A549 (cell line): ENCODE measurements around the gene TSC22D2. TPM values are rescaled to one million over a fixed set of nuclear protein-coding genes. Genes with fewer than 3 reads are reported as not detected.

Experiments
- ATAC-seq, 2 experiments: fragments of 200-7000 bp in 1 of 2; fragments of >200 bp in 1 of 2; cut with Nextera tagmentation in 1 of 2; cut with Tn5 transposase in 1 of 2; 3 replicates each; pipeline versions ENCODE4 v1.8.0 to v1.9.1; 2018 to 2020; ENCODE audit warnings: mild to moderate bottlenecking in 1 of 2, moderate library complexity in 1 of 2
- CTCF ChIA-PET: fragments of 300-600 bp; sonication (Branson Sonifier 250); formaldehyde crosslinking; extraction: SDS; loops from one replicate; lab custom pipeline; 2021; ENCODE audit warnings: antibody characterized with exemption, inconsistent platforms; lab: Yijun Ruan, JAX
- POLR2A ChIA-PET: fragments of 350-600 bp; formaldehyde crosslinking; extraction: SDS; loops from one replicate; lab custom pipeline; 2021; ENCODE audit warnings: antibody characterized with exemption, inconsistent platforms; lab: Yijun Ruan, JAX
- DNase-seq, 2 experiments: peaks; one replicate each; pipeline versions ENCODE4 v3.0.0 to v3.0.0-alpha.2; 2011 to 2016; ENCODE audit warnings: low read depth in 1 of 2, low spot score in 1 of 2
- FAIRE-seq: peaks from 2 replicates; lab custom pipeline; 2011; peaks lifted over from hg19 to GRCh38; lab: Jason Lieb, UNC
- H3K27ac ChIP-seq, 2 experiments: fragments of >200 bp; sonication (Bioruptor Twin); formaldehyde crosslinking; 3 replicates each; pipeline ENCODE4 v1.5.1; 2016 to 2017
- H3K4me1 ChIP-seq: fragments of >200 bp; sonication (Bioruptor Twin); formaldehyde crosslinking; 3 replicates; pipeline ENCODE4 v1.6.1; 2016
- H3K4me2 ChIP-seq: fragments of >200 bp; sonication (Bioruptor Twin); formaldehyde crosslinking; 3 replicates; pipeline ENCODE4 v1.6.1; 2016
- H3K4me3 ChIP-seq: fragments of >200 bp; sonication (Bioruptor Twin); formaldehyde crosslinking; 3 replicates; pipeline ENCODE4 v1.5.1; 2016
- H3K9me3 ChIP-seq: fragments of >200 bp; sonication (Bioruptor Twin); formaldehyde crosslinking; 3 replicates; pipeline ENCODE4 v1.6.1; 2016
- ESRRA ChIP-seq: fragments of 150-350 bp; IDR thresholded peaks from 2 replicates; pipeline ENCODE4 v1.6.1; 2014; ENCODE audit warnings: mild to moderate bottlenecking, low read length, borderline replicate concordance
- FOSB ChIP-seq: fragments of 250-450 bp; sonication (Bioruptor Pico); IDR thresholded peaks from 2 replicates; pipeline ENCODE4 v1.5.0; 2020; ENCODE audit warnings: mild to moderate bottlenecking, moderate library complexity
- HOXB5 ChIP-seq: fragments of 250-450 bp; sonication (Bioruptor Pico); IDR thresholded peaks from 2 replicates; pipeline ENCODE4 v1.5.0; 2020; ENCODE audit warnings: mild to moderate bottlenecking, moderate library complexity
- JUN ChIP-seq, 2 experiments: fragments of >200 bp; sonication (Bioruptor Twin); formaldehyde crosslinking; IDR thresholded peaks; 2 replicates in 1 of 2; 3 replicates in 1 of 2; pipeline ENCODE4 v1.6.1; 2016 to 2017
- JUNB ChIP-seq: fragments of >200 bp; sonication (Bioruptor Twin); formaldehyde crosslinking; IDR thresholded peaks from 2 replicates; pipeline ENCODE4 v1.6.1; 2016
- KDM1A ChIP-seq: fragments of 200-600 bp; sonication (generic); IDR thresholded peaks from 2 replicates; pipeline ENCODE4 v1.6.1; 2016; ENCODE audit warnings: low read depth, mild to moderate bottlenecking
- KDM5A ChIP-seq: fragments of 200-600 bp; sonication (generic); IDR thresholded peaks from 2 replicates; pipeline ENCODE4 v1.6.1; 2016; ENCODE audit warnings: antibody characterized with exemption, mild to moderate bottlenecking
- MAZ ChIP-seq: fragments of 150-350 bp; IDR thresholded peaks from 2 replicates; pipeline ENCODE4 v1.6.1; 2014; ENCODE audit warnings: antibody characterized with exemption, low read depth, low read length, borderline replicate concordance
- PBX3 ChIP-seq: IDR thresholded peaks from 2 replicates; pipeline ENCODE4 v1.6.1; 2012
- RARB ChIP-seq: fragments of 250-450 bp; sonication (Bioruptor Pico); IDR thresholded peaks from 2 replicates; pipeline ENCODE4 v1.8.0; 2021; ENCODE audit warnings: mild to moderate bottlenecking, moderate library complexity
- SMC3 ChIP-seq: fragments of >200 bp; sonication (Bioruptor Twin); formaldehyde crosslinking; IDR thresholded peaks from 3 replicates; pipeline ENCODE4 v1.6.1; 2018; ENCODE audit warnings: inconsistent platforms
- ZC3H11A ChIP-seq: fragments of 450-650 bp; IDR thresholded peaks from 2 replicates; pipeline ENCODE4 v1.6.1; 2014; ENCODE audit warnings: antibody characterized with exemption, mild to moderate bottlenecking
- WGBS: methylation state at CpG from one replicate; pipeline ENCODE4 v1.1.6; 2017; ENCODE audit errors: missing lambda C conversion rate; 5-methylcytosine and 5-hydroxymethylcytosine counted together
- polyA plus RNA-seq, 4 experiments: library from polyadenylated mRNA; depleted of rRNA in 3 of 4; stranded (reverse); fragments of >200 nt; fragmentation: RNase III in 1 of 4; extraction: RNeasy Plus Mini Kit Qiagen cat#74134 plus additional on column Dnase treatment in 1 of 4; gene quantifications; 2 replicates in 3 of 4; 3 replicates in 1 of 4; pipeline ENCODE4 v1.2.3, GENCODE V29; 2011 to 2017
- TF ChIP-seq, protein P1 (sequence below): fragments of 200-600 bp; sonication (generic); IDR thresholded peaks from 2 replicates; pipeline ENCODE4 v1.6.1; 2016; ENCODE audit warnings: antibody characterized with exemption, mild to moderate bottlenecking, moderate library complexity
- TF ChIP-seq, protein P2 (sequence below): fragments of 250-450 bp; sonication (Bioruptor Pico); IDR thresholded peaks from 2 replicates; pipeline ENCODE4 v1.5.0; 2021; ENCODE audit warnings: mild to moderate bottlenecking, moderate library complexity, borderline replicate concordance

TSC22D2 gene
- polyA plus RNA-seq, 2 of the 4 experiments (the other 2 are of a cell fraction), result 8.8 to 13.9 TPM

DNA sequence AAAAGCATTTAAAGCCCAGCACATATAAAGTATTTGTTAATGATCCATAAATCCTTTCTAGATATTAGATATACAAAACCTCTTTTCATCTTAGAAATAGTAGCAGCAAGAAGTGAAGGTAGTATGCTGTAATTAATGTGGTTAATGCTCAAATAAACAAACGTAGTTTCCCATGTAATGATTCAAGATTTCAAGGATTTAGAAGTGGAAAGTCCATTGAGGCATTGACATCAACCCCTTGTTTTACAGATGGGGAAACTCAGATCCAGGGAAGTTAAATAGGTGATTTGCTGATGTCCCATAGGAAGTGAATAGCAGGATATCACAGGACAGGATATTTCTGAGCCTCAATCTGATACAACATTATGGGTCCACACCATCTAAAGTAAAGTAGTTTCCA, 47.2 kb downstream of the TSC22D2 start:
- CTCF ChIA-PET, result interaction anchor here (1.2 kb wide), 1 partner anchor 40 kb away, joined by 3 read pairs; no protein-coding TSS in a partner anchor
- 71% methylated on average over 1 of the region's 1 CpG for WGBS
- no peak for FAIRE-seq

GRCh38 chr3:150458001-150458400, 49.9 kb downstream of the TSC22D2 start:
- no peak for TF ChIP-seq KDM5A
- TF ChIP-seq, protein P1, sequence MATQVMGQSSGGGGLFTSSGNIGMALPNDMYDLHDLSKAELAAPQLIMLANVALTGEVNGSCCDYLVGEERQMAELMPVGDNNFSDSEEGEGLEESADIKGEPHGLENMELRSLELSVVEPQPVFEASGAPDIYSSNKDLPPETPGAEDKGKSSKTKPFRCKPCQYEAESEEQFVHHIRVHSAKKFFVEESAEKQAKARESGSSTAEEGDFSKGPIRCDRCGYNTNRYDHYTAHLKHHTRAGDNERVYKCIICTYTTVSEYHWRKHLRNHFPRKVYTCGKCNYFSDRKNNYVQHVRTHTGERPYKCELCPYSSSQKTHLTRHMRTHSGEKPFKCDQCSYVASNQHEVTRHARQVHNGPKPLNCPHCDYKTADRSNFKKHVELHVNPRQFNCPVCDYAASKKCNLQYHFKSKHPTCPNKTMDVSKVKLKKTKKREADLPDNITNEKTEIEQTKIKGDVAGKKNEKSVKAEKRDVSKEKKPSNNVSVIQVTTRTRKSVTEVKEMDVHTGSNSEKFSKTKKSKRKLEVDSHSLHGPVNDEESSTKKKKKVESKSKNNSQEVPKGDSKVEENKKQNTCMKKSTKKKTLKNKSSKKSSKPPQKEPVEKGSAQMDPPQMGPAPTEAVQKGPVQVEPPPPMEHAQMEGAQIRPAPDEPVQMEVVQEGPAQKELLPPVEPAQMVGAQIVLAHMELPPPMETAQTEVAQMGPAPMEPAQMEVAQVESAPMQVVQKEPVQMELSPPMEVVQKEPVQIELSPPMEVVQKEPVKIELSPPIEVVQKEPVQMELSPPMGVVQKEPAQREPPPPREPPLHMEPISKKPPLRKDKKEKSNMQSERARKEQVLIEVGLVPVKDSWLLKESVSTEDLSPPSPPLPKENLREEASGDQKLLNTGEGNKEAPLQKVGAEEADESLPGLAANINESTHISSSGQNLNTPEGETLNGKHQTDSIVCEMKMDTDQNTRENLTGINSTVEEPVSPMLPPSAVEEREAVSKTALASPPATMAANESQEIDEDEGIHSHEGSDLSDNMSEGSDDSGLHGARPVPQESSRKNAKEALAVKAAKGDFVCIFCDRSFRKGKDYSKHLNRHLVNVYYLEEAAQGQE, result no peak
- TF ChIP-seq, all 56 proteins: peak for 0
- CTCF ChIA-PET, result no interaction called here
- ATAC-seq, result no peak
- H3K4me2 ChIP-seq, result no peak overlapping the region
- WGBS, result 71% methylated on average over 3 of the region's 3 CpGs
- no peak overlapping the region for H3K27ac ChIP-seq
- POLR2A ChIA-PET, result no interaction called here
- H3K4me1 ChIP-seq, result peaks cover 24% of the 10 kb centered on the region
- no peak for DNase-seq
- H3K9me3 ChIP-seq, result no peaks in the 10 kb centered on the region
- H3K4me3 ChIP-seq, result no peak overlapping the region
- FAIRE-seq, result no peak

More for the DNA sequence above, 47.2 kb downstream of the TSC22D2 start:
- no peak for DNase-seq
- POLR2A ChIA-PET, result no interaction called here
- Histone ChIP-seq H3K4me1 (peaks cover 19% of the 10 kb centered on the region), H3K4me3 (no peak overlapping the region)
- TF ChIP-seq, protein P2, sequence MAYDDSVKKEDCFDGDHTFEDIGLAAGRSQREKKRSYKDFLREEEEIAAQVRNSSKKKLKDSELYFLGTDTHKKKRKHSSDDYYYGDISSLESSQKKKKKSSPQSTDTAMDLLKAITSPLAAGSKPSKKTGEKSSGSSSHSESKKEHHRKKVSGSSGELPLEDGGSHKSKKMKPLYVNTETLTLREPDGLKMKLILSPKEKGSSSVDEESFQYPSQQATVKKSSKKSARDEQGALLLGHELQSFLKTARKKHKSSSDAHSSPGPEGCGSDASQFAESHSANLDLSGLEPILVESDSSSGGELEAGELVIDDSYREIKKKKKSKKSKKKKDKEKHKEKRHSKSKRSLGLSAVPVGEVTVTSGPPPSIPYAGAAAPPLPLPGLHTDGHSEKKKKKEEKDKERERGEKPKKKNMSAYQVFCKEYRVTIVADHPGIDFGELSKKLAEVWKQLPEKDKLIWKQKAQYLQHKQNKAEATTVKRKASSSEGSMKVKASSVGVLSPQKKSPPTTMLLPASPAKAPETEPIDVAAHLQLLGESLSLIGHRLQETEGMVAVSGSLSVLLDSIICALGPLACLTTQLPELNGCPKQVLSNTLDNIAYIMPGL, result no peak
- TF ChIP-seq JUNB, result no peak
- no peak for TF ChIP-seq JUN (IDR thresholded peaks at IDR 0.05)
- TF ChIP-seq ZC3H11A, result no peak
- TF ChIP-seq MAZ, result no peak
- TF ChIP-seq ESRRA, result no peak
- no peak for TF ChIP-seq FOSB (CRISPR knock-in tag)
- TF ChIP-seq KDM1A, result no peak
- TF ChIP-seq SMC3, result no peak
- no peak for TF ChIP-seq RARB (CRISPR knock-in tag)
- TF ChIP-seq HOXB5 (CRISPR knock-in tag), result no peak
- no peak for TF ChIP-seq PBX3
- TF ChIP-seq, all 56 proteins: peak for 0
- Histone ChIP-seq H3K9me3 (no peaks in the 10 kb centered on the region), H3K27ac (no peak overlapping the region), H3K4me2 (no peak overlapping the region)
- ATAC-seq, result no peak

GRCh38 chr3:150460484-150460883, 52.4 kb downstream of the TSC22D2 start:
- ATAC-seq, result no peak
- CTCF ChIA-PET, result interaction anchor here (1.2 to 1.6 kb wide), 2 partner anchors 9 to 51 kb away, joined by 3 to 7 read pairs; no protein-coding TSS in a partner anchor
- FAIRE-seq, result no peak
- Histone ChIP-seq H3K4me3 (no peak overlapping the region), H3K4me1 (peaks cover 21% of the 10 kb centered on the region), H3K27ac (no peak overlapping the region), H3K4me2 (peak overlapping the region; percentile 24; the same call in 2 of the 3 replicates), H3K9me3 (no peaks in the 10 kb centered on the region)
- no peak for DNase-seq
- POLR2A ChIA-PET, result interaction anchor here (0.7 kb wide), 1 partner anchor 112 kb away, joined by 3 read pairs; no protein-coding TSS in a partner anchor
- 91% methylated on average over 1 of the region's 1 CpG for WGBS
- TF ChIP-seq SMC3, result no peak
- TF ChIP-seq RARB (CRISPR knock-in tag), result no peak
